Neural cell (in vitro differentiated cells): ENCODE measurements around the gene ADPRHL1. TPM values are rescaled to one million over a fixed set of nuclear protein-coding genes. Genes with fewer than 3 reads are reported as not detected.

Source experiments
- H2AFZ ChIP-seq: fragments of 200-600, 300-800 bp; sonication (generic), shearing (Covaris generic); 2 replicates; pipeline ENCODE4 v1.6.0; 2014; ENCODE audit warnings: low read depth, mild to moderate bottlenecking, antibody characterized with exemption, low read length, moderate library complexity
- H3F3A ChIP-seq: fragments of 200-600 bp; shearing (Covaris generic); 2 replicates; pipeline ENCODE4 v1.6.1; 2016; ENCODE audit warnings: mild to moderate bottlenecking, moderate library complexity, mixed read lengths, antibody characterized with exemption, low read length; ENCODE audit not compliant: insufficient read depth, poor library complexity, severe bottlenecking
- H3K27ac ChIP-seq: fragments of 200-600, 300-800 bp; sonication (generic), shearing (Covaris generic); 2 replicates; pipeline ENCODE4 v1.5.1; 2014; ENCODE audit warnings: mild to moderate bottlenecking, low read length, moderate library complexity
- H3K27me3 ChIP-seq: fragments of 300-800, 200-600 bp; sonication (generic), shearing (Covaris generic); 2 replicates; pipeline ENCODE4 v1.6.0; 2014; ENCODE audit warnings: mild to moderate bottlenecking, low read depth, low read length, moderate library complexity; ENCODE audit not compliant: insufficient read depth
- H3K36me3 ChIP-seq: fragments of 300-800, 200-600 bp; sonication (generic), shearing (Covaris generic); 2 replicates; pipeline ENCODE4 v1.5.1; 2014; ENCODE audit warnings: mild to moderate bottlenecking, antibody characterized with exemption, low read length, moderate library complexity; ENCODE audit not compliant: insufficient read depth
- H3K4me2 ChIP-seq: fragments of 300-800, 200-600 bp; sonication (generic), shearing (Covaris generic); 2 replicates; pipeline ENCODE4 v1.6.0; 2014; ENCODE audit warnings: mild to moderate bottlenecking, low read length
- H3K4me3 ChIP-seq: fragments of 300-800, 200-600 bp; sonication (generic), shearing (Covaris generic); 2 replicates; pipeline ENCODE4 v1.5.1; 2014; ENCODE audit warnings: mild to moderate bottlenecking, low read length, moderate library complexity
- H3K79me2 ChIP-seq: fragments of 200-600 bp; shearing (Covaris generic); replicated peaks from 2 replicates; pipeline ENCODE4 v1.6.0; 2014; ENCODE audit warnings: mild to moderate bottlenecking, low read length, moderate library complexity; ENCODE audit not compliant: insufficient read depth
- H3K9ac ChIP-seq: fragments of 300-800, 200-600 bp; sonication (generic), shearing (Covaris generic); 2 replicates; pipeline ENCODE4 v1.6.1; 2016; ENCODE audit warnings: mild to moderate bottlenecking, low read length, mixed read lengths
- H3K9me2 ChIP-seq: fragments of 200-600 bp; shearing (Covaris generic); 2 replicates; pipeline ENCODE4 v1.6.1; 2016; ENCODE audit warnings: mild to moderate bottlenecking, low read length, mixed read lengths; ENCODE audit not compliant: insufficient read depth
- H3K9me3 ChIP-seq: fragments of 200-600, 300-800 bp; sonication (generic), shearing (Covaris generic); 2 replicates; pipeline ENCODE4 v1.6.1; 2016; ENCODE audit warnings: mild to moderate bottlenecking, mixed run types, low read length, moderate library complexity, mixed read lengths
- H4K20me1 ChIP-seq: fragments of 200-600 bp; shearing (Covaris generic); 2 replicates; pipeline ENCODE4 v1.6.1; 2016; ENCODE audit warnings: mild to moderate bottlenecking, mixed run types; ENCODE audit not compliant: insufficient read depth
- CTCF ChIP-seq: fragments of 450-650 bp; IDR thresholded peaks from 2 replicates; pipeline ENCODE4 v1.5.1; 2014; ENCODE audit warnings: antibody characterized with exemption, mild to moderate bottlenecking, moderate library complexity; ENCODE audit not compliant: poor library complexity, severe bottlenecking
- EP300 ChIP-seq: fragments of 450-650 bp; conservative IDR thresholded peaks from 2 replicates; pipeline ENCODE4 v1.6.1; 2014; ENCODE audit warnings: antibody characterized with exemption, mild to moderate bottlenecking, moderate library complexity; ENCODE audit not compliant: poor library complexity, severe bottlenecking
- EZH2 ChIP-seq: fragments of 200-600, 300-800 bp; shearing (Covaris generic), sonication (generic); IDR thresholded peaks from 2 replicates; pipeline ENCODE4 v1.6.1; 2014; ENCODE audit warnings: antibody characterized with exemption, low read length, borderline replicate concordance, mild to moderate bottlenecking; ENCODE audit not compliant: insufficient read depth, poor library complexity, severe bottlenecking
- MXI1 ChIP-seq: fragments of 450-650 bp; conservative IDR thresholded peaks from 2 replicates; pipeline ENCODE4 v1.6.1; 2014; ENCODE audit warnings: antibody characterized with exemption, mild to moderate bottlenecking; ENCODE audit not compliant: poor library complexity, severe bottlenecking
- POLR2AphosphoS5 ChIP-seq: IDR thresholded peaks from 2 replicates; pipeline ENCODE4 v1.6.1; 2012
- RAD21 ChIP-seq: fragments of 450-650 bp; conservative IDR thresholded peaks from 2 replicates; pipeline ENCODE4 v1.6.1; 2014; ENCODE audit warnings: antibody characterized with exemption, mild to moderate bottlenecking, moderate library complexity
- REST ChIP-seq: IDR thresholded peaks from 2 replicates; pipeline ENCODE4 v1.6.1; 2012; ENCODE audit warnings: borderline replicate concordance
- SMC3 ChIP-seq: fragments of 450-650 bp; conservative IDR thresholded peaks from 2 replicates; pipeline ENCODE4 v1.6.1; 2014; ENCODE audit warnings: antibody characterized with exemption, mild to moderate bottlenecking, moderate library complexity; ENCODE audit not compliant: poor library complexity
- TAF1 ChIP-seq: IDR thresholded peaks from 2 replicates; pipeline ENCODE4 v1.6.1; 2012; ENCODE audit warnings: low read depth
- polyA plus RNA-seq: library from polyadenylated mRNA; depleted of rRNA; stranded (reverse); fragments of >200 nt; gene quantifications from 2 replicates; pipeline ENCODE4 v1.2.3, GENCODE V29; 2014

ADPRHL1 gene
- polyA plus RNA-seq, 1 donor from 2014 or later = 1.1 TPM

- Histone ChIP-seq H3K9me3 (no peaks in the 10 kb centered on the region), H3K9me2 (no peaks in the 10 kb centered on the region), H4K20me1 (no peaks in the 10 kb centered on the region), H2AFZ (no peak overlapping the region), H3F3A (no peaks in the 10 kb centered on the region), H3K79me2 (no peaks in the 10 kb centered on the region), H3K36me3 (no peaks in the 10 kb centered on the region), H3K27ac (no peak overlapping the region), H3K4me2 (no peak overlapping the region), H3K4me3 (no peak overlapping the region), H3K27me3 (no peaks in the 10 kb centered on the region), H3K9ac (no peak overlapping the region)
- TF ChIP-seq RAD21 = no peak
- TF ChIP-seq EP300 = no peak
- no peak for TF ChIP-seq REST
- no peak for TF ChIP-seq EZH2
- no peak for TF ChIP-seq TAF1
- TF ChIP-seq POLR2AphosphoS5 = no peak
- TF ChIP-seq CTCF = no peak
- TF ChIP-seq SMC3 = no peak
- TF ChIP-seq MXI1 = no peak
Measured at GRCh38 chr13:113419531-113420193, 33.6 kb downstream of the ADPRHL1 start.

GRCh38 chr13:113418722-113419049, 34.6 kb downstream of the ADPRHL1 start:
- no peaks in the 10 kb centered on the region for H3K79me2 ChIP-seq
- H3K9me2 ChIP-seq = no peaks in the 10 kb centered on the region
- TF ChIP-seq SMC3 = no peak
- no peak for TF ChIP-seq TAF1
- TF ChIP-seq MXI1 = no peak
- no peak for TF ChIP-seq POLR2AphosphoS5
- no peak for TF ChIP-seq CTCF
- no peak for TF ChIP-seq REST
- TF ChIP-seq EP300 = no peak
- no peak for TF ChIP-seq EZH2
- no peak for TF ChIP-seq RAD21
- no peak overlapping the region for H3K4me2 ChIP-seq
- no peaks in the 10 kb centered on the region for H3K27me3 ChIP-seq
- no peak overlapping the region for H2AFZ ChIP-seq
- H3K36me3 ChIP-seq = no peaks in the 10 kb centered on the region
- H3K4me3 ChIP-seq = no peak overlapping the region
- no peaks in the 10 kb centered on the region for H3F3A ChIP-seq
- no peak overlapping the region for H3K9ac ChIP-seq
- no peak overlapping the region for H3K27ac ChIP-seq
- no peaks in the 10 kb centered on the region for H3K9me3 ChIP-seq
- no peaks in the 10 kb centered on the region for H4K20me1 ChIP-seq
